ENCODE results near the gene TRPV2. TPM values are rescaled to one million over a fixed set of nuclear protein-coding genes. Genes with fewer than 3 reads are reported as not detected.

The TRPV2 gene
- total and polyA plus RNA-seq, 12 donors, result 4.6 to 25.4 (median 9.1) TPM

- WGBS, 2 donors, result 74 to 78% methylated on average over 2 of the region's 2 CpGs
- DNase-seq (no peak), ATAC-seq (no peak)
- H3K4me3 ChIP-seq, result no peak overlapping the region
- H3K4me1 ChIP-seq, result peaks cover 0 to 29% (median 21%) of the 10 kb centered on the region in 9 donors
- intact Hi-C loops (cut with DNase I), result no loop called here
- no peaks in the 10 kb centered on the region for H3K27me3 ChIP-seq
- H3K9me3 ChIP-seq, result no peaks in the 10 kb centered on the region
- no peak for TF ChIP-seq CTCF (IDR thresholded peaks at IDR 0.05)
- no peak overlapping the region for H3K27ac ChIP-seq
- H3K36me3 ChIP-seq, result peaks cover 0 to 13% (median 7%) of the 10 kb centered on the region in 9 donors
These were observed 37.4 kb upstream of the TRPV2 start for GRCh38 chr17:16377941-16378341.

- no peak for TF ChIP-seq CTCF (IDR thresholded peaks at IDR 0.05)
- 82 to 83% methylated on average over 17 of the region's 17 CpGs for WGBS, 2 donors
- DNase-seq, result no peak
- H3K27ac ChIP-seq, result no peak overlapping the region
- H3K36me3 ChIP-seq, result peaks cover 0 to 21% (median 14%) of the 10 kb centered on the region in 9 donors
- H3K4me1 ChIP-seq, result peaks cover 0 to 36% (median 29%) of the 10 kb centered on the region in 9 donors
- no peak overlapping the region for H3K4me3 ChIP-seq
- no peaks in the 10 kb centered on the region for H3K27me3 ChIP-seq
- no peak for ATAC-seq
- intact Hi-C loops (cut with DNase I), result no loop called here
- H3K9me3 ChIP-seq, result no peaks in the 10 kb centered on the region
These were observed 36.6 kb upstream of the TRPV2 start for GRCh38 chr17:16378636-16379282.

GRCh38 chr17:16379654-16380053, 35.7 kb upstream of the TRPV2 start:
- intact Hi-C loops (cut with DNase I), result loop anchor here in 4 of 10 donors (2.0 to 10.0 kb wide), 5 partner anchors 38 to 138 kb away; partner anchors contain the start of gene TRPV2 (in 1 of the 4)
- H3K36me3 ChIP-seq, result peaks cover 0 to 25% (median 20%) of the 10 kb centered on the region in 9 donors
- TF ChIP-seq CTCF (IDR thresholded peaks at IDR 0.05), result no peak
- no peak overlapping the region for H3K27ac ChIP-seq
- H3K27me3 ChIP-seq, result no peaks in the 10 kb centered on the region
- 86 to 87% methylated on average over 8 of the region's 8 CpGs for WGBS, 2 donors
- no peak for DNase-seq
- H3K4me1 ChIP-seq, result peaks cover 0 to 37% (median 28%) of the 10 kb centered on the region in 9 donors
- no peak for ATAC-seq
- no peaks in the 10 kb centered on the region for H3K9me3 ChIP-seq
- H3K4me3 ChIP-seq, result no peak overlapping the region

GRCh38 chr17:16380640-16381495, 34.5 kb upstream of the TRPV2 start, which contains the start of gene UBB:
UBB (plus strand) TSS chr17:16381091; CDS start chr17:16381908, 817 bp downstream.
- intact Hi-C loops (cut with DNase I), result loop anchor here in 5 of 10 donors (1.0 to 10.0 kb wide), 6 partner anchors 26 to 136 kb away; partner anchors contain the start of gene TRPV2 (in 1 of the 5)
- 0 to 1% methylated on average over 67 of the region's 67 CpGs for WGBS, 2 donors
- peak; percentile 97 for DNase-seq

More at GRCh38 chr17:16380640-16381495, 34.5 kb upstream of the TRPV2 start, which contains the start of gene UBB:
- Histone ChIP-seq H3K27ac (peak within 1 kb of the TSS; percentile 83 to 97 (median 92)), H3K4me1 (peaks cover 0 to 45% (median 29%) of the 10 kb centered on the region in 9 donors), H3K4me3 (peak within 1 kb of the TSS; percentile 42 to 82 (median 69)), H3K27me3 (no peaks in the 10 kb centered on the region), H3K9me3 (no peaks in the 10 kb centered on the region), H3K36me3 (peaks cover 0 to 25% (median 20%) of the 10 kb centered on the region in 9 donors)
- ATAC-seq, result peak; percentile 98 to 100 (median 99)
- peak in 3 of 9 donors; percentile 26 to 28 (median 27) for TF ChIP-seq CTCF (IDR thresholded peaks at IDR 0.05)
